ENCODE data around the gene CDC42BPA. TPM values are rescaled to one million over a fixed set of nuclear protein-coding genes. Genes with fewer than 3 reads are reported as not detected.
"Not testable (repeated sequence)": the region's sequence is repeated elsewhere in the genome, so short reads cannot be mapped to it uniquely, and the experiment has no call there.

CDC42BPA gene
- 10 to 100 TPM; 35.3 to 41.0 TPM for total RNA-seq
- long read RNA-seq, partial matches to known transcripts: 7 of 11 reads
- long read RNA-seq, other reads (novel, unspliced or antisense): 4 of 11 reads

DNA sequence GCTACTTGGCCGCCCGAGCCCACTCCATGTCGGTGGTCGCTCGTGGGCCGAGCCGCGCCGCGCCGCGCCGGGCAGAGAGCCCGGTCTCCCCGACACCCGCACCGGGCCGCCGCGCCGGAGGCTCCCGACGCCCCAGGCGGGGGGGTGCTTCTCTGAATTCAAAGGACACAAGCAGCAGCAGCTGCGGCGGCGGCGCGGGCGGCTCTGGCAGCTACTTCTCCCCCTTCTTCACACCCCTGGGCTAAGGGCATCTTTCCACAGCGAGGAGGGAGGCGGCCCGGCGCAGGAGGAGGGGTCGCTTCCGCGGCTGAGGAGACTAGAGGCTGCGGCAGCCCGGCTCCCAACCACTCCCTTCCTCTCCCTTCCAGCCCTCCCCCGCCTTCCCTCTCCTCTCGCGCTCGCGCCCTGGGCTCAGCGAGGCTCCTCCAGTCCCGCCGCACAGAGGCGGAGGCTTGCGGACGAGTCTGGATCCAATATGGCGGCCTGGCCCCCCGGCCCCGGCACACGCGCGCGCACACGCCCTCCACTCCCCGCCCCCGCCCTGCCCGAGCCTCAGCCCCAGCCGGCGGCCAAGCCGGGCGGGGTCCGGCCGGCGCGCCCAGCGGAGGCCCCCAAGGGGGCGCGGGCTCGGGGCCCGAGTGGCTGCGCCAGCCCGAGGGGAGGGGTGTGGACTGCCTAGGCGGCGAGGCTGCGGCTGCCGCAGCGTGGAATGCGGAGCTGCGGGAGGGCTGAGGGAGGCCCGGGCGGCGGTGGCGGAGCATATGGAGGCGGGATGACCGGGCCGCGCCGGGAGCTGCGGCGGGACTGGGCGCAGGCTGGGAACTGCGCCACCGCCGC, at the start of gene CDC42BPA:
Gene CDC42BPA, minus strand, starts transcription at position 477 of the 837 bp plus-strand sequence. CDS start 1,310 bp downstream, outside the sequence.
- ATAC-seq: peak; percentile 91 to 95
- peak; percentile 90 for DNase-seq
- intact Hi-C loops (cut with DNase I): loop anchor here (2.0 to 10.0 kb wide), 4 partner anchors 76 to 119 kb away; no protein-coding TSS in a partner anchor

DNA sequence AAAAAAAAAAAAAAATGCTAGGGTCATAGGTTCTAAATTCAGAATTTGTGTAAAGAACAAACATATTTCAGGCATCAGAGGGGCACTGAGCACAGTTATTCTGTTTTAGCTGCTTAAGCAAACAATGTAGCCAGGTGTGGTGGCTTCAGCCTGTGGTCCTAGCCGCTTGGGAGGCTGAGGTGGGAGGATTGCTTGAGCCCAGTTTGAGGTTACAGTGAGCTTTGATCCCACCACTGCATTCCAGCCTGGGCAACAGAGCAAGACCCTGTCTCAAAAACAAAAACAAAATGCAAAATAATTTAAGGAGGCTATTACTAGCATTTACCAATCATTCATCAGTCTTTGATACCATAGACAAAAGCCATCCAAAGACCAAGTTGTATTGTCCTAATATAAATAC, 49.7 kb upstream of the CDC42BPA start:
- intact Hi-C loops (cut with DNase I): loop anchor here in 1 of 2 donors (10.0 kb wide), 1 partner anchor 57 kb away; no protein-coding TSS in a partner anchor
- no peak for DNase-seq
- no peak for ATAC-seq

DNA sequence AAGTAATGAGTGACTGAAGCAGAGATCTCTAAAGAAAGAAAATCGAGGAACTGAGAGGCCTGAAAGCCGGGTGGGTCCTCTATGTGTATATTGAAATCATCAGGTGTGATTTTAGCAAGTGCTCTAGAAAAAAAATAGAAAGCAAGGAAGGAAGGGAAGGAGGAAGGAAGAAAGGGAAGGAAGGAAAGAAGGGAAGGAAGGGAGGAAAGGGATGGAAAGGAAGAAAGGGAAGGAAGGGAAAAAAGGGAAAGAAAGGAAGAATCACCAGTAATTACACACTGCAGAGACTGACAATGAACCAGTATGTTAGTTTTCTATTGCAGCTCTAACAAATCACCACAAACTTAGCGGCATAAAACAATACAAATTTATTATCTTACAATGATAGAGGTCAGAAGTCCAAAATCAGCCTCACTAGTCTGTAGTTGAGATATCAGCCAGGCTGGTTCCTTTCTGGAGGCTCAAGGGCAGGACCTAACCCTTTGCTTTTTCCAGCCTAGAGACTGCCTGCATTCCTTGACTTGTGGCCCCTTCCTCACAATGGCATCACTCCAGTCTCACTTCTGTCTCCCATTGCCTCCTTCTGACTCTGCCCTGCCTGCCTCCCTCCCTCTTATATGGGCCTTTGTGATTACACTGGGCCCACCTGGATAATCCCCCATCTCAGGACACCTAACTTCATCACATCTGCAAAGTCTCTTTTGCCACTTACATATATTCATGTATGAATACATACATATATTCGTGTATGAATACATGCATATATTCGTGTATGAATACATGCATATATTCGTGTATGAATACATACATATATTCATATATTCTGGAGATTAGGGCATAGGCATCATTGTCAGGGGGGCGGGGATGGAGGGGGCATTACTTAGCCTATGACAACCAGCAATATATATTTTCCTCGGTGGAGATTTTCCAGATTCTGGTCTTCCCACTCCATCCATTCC, 47.5 kb upstream of the CDC42BPA start:
- DNase-seq: no peak
- no peak for ATAC-seq
- intact Hi-C loops (cut with DNase I): loop anchor here in 1 of 2 donors (10.0 kb wide), 1 partner anchor 59 kb away; no protein-coding TSS in a partner anchor

GRCh38 chr1:227364657-227365056, 46.4 kb upstream of the CDC42BPA start:
- intact Hi-C loops (cut with DNase I): loop anchor here (5.0 to 10.0 kb wide), 2 partner anchors 60 to 68 kb away; no protein-coding TSS in a partner anchor

GRCh38 chr1:227363825-227364224, 45.5 kb upstream of the CDC42BPA start:
- ATAC-seq: no peak
- intact Hi-C loops (cut with DNase I): loop anchor here (5.0 to 10.0 kb wide), 2 partner anchors 61 to 68 kb away; no protein-coding TSS in a partner anchor
- DNase-seq: no peak

More at GRCh38 chr1:227364657-227365056, 46.4 kb upstream of the CDC42BPA start:
- ATAC-seq (no peak), DNase-seq (no peak)

- intact Hi-C loops (cut with DNase I): loop anchor here (5.0 to 10.0 kb wide), 2 partner anchors 63 to 70 kb away; no protein-coding TSS in a partner anchor
- ATAC-seq (no peak), DNase-seq (no peak)
Measured at GRCh38 chr1:227362039-227362438, 43.7 kb upstream of the CDC42BPA start.

- DNase-seq (no peak), ATAC-seq (no peak)
- intact Hi-C loops (cut with DNase I): no loop called here
Measured at GRCh38 chr1:227357927-227358302, 39.6 kb upstream of the CDC42BPA start.

DNA sequence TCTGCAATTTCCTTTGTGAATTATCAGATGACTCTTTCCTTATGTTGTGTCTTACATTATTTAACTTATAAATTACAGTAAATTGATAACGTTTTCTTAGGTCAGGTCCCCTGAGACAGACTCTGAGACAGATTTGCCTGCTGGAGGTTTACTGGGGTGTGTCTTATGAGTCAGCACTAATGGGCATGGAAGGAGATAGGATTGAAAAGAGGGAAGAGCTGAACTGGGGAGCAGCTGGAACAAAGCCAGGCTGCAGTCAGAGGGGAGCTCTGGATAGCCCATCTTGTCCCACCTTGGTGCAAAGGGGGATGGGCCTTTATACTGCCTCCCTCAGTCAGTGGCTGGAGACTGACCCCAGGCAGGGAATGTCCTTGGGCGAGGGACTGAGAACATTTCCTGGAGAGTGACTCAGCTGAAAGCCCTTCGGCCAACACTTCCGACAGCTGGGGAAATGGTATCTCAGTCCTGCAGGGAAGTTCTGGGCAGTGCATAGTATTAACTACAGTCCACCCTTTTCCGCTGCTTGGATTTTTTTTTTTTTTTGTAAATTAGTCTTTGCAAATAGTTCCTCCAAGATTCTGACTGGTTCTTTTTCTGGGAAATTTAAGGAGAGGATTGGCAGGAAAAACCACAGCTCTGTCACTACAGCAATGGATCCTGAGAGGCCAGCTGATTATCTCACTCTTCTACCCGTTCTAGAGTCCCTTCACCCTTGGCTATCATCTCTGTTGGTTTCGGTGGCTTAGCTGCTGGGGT, 39.1 kb upstream of the CDC42BPA start:
- intact Hi-C loops (cut with DNase I): no loop called here
- peak; percentile 98 to 99 for ATAC-seq
- peak; percentile 82 for DNase-seq

DNA sequence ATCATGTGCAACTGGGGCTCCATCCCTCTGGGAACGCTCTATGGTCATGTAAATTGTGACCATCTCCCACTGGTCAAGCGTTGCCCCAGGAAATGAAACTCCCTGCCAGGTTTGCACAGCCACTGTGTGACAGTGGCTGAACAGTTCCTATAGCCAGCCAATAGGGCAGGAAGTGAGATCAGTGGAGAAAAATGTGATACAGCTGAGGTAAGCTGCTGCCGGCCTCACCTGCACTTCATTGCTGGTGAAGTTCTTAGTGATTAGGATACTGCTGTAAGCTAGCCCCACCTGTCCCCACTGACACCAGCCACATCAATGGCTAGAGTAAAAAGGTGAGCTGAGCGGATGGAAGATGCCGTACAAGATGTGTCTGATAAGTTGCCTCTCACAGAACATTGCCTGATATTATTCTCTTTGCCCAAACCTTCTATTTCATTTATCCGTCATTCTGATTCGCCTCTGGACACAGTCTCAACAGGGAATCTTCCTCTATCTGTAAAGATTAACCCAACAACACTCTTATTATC, 38.4 kb upstream of the CDC42BPA start:
- DNase-seq: no peak
- peak in 1 of 2 donors; percentile 10 for ATAC-seq
- intact Hi-C loops (cut with DNase I): no loop called here

- DNase-seq: no peak
- ATAC-seq: no peak
- intact Hi-C loops (cut with DNase I): no loop called here
Measured at GRCh38 chr1:227355542-227356245, 37.4 kb upstream of the CDC42BPA start.

DNA sequence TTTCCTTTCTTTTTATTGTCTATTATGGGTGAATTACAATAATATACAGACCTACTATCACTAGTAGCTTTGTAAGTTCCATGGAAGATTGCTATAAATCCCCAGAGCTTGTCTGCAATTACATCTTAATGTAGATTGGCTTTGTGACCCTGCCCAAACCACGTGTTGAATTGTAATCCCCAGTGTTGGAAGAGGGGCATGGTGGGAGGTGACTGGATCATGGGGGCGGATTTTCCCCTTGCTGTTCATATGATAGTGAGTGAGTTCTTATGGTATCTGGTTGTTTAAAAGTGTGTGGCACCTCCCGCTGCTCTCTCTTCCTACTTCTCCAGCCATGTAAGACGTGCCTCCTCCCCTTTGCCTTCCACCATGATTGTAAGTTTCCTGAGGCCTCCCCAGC, 34.9 kb upstream of the CDC42BPA start:
- intact Hi-C loops (cut with DNase I): no loop called here
- DNase-seq: no peak

DNA sequence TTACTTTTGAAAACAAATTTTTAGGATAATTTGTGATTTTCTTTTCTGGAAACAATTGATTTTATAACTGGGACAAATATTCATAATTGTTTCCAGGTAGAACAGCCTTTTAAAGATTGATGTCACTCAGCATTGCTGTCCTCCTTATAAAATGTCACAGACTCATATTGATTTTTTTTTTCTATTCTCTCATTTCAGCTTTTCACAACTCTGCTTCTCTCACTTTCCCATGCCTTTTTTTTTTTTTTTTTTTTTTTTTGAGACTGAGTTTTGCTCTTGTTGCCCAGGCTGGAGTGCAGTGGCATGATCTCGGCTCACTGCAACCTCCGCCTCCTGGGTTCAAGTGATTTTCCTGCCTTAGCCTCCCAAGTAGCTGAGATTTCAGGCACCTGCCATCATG, 33.9 kb upstream of the CDC42BPA start:
- intact Hi-C loops (cut with DNase I); DNase-seq; ATAC-seq: not testable (repeated sequence)

More for the DNA sequence above, 34.9 kb upstream of the CDC42BPA start:
- ATAC-seq: no peak

GRCh38 chr1:227351443-227351842, 33.2 kb upstream of the CDC42BPA start:
- intact Hi-C loops (cut with DNase I): no loop called here
- ATAC-seq (peak; percentile 73 to 81), DNase-seq (no peak)

DNA sequence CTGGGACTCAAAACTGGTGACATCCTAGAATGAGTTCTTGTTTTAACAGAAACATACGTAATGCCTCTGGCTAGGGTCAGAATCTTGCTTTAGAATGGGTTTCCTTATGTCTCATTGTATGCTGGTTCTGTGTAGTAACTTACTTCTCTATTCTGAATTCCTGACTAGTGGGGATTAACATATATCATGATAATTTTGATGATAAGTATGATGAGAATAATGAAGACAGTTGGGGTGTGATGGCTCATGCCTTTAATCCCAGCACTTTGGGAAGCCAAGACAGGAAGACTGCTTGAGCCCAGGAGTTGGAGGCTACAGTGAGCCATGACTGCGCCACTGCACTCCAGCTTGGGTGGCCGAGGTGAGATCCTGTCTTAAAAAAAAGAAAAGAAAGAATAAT, 31.7 kb upstream of the CDC42BPA start:
- DNase-seq (no peak), ATAC-seq (no peak)
- intact Hi-C loops (cut with DNase I): no loop called here

DNA sequence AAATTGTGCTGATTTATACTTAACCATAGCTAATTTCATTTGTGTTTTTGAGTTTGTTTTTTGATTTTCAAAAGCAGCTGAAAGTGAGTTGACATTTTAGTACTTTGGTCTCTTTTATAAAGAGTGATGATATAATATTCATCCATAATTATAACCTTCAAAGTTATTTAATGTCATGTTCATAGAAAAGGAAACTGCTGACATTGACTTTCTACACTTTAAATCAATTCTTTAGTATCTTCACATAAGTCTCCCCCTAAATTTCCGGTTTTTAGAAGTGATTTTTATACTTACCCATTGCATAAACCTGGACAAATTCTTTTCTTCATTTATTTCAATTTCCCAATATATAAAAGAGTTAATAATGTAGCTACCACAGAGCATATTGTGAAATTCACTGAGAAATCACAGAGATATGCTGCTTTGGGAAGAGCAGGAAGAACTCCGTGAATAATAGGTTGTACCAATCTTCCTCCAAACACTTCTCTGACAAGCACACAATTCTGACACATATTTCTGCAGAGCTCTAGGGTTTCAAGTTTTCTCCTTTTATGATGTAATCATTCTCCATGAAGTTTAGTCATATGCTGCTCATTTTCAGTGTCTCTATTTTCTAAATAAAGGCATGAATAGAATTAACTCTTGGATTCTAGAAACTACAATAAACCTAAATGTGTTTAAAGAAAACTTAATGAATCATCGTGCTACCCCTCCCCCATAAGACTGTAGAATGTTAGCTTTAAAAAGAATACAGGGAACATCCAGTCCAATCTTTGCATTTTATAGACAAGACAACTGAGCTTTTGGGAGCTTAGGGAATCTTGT, 25.6 kb upstream of the CDC42BPA start:
- intact Hi-C loops (cut with DNase I): no loop called here
- ATAC-seq (peak; percentile 8 to 95), DNase-seq (no peak)

GRCh38 chr1:227343206-227343605, 24.9 kb upstream of the CDC42BPA start:
- DNase-seq (no peak), ATAC-seq (no peak)
- intact Hi-C loops (cut with DNase I): no loop called here

Data from left cardiac atrium (tissue), 4 donors.